22Rv1 (cell line): ENCODE data around the gene SLC32A1.

Experiments
- H3K27ac ChIP-seq: fragments of 450-650 bp; 2 replicates; pipeline ENCODE4 v1.5.1; 2017
- ZFX ChIP-seq: fragments of 450-650 bp; IDR thresholded peaks from 2 replicates; pipeline ENCODE4 v1.6.1; 2017; ENCODE audit warnings: antibody characterized with exemption, borderline replicate concordance
- TF ChIP-seq, protein P1 (sequence below): fragments of 450-650 bp; IDR thresholded peaks from 2 replicates; pipeline ENCODE4 v1.5.1; 2017; ENCODE audit warnings: mild to moderate bottlenecking

SLC32A1 gene

DNA sequence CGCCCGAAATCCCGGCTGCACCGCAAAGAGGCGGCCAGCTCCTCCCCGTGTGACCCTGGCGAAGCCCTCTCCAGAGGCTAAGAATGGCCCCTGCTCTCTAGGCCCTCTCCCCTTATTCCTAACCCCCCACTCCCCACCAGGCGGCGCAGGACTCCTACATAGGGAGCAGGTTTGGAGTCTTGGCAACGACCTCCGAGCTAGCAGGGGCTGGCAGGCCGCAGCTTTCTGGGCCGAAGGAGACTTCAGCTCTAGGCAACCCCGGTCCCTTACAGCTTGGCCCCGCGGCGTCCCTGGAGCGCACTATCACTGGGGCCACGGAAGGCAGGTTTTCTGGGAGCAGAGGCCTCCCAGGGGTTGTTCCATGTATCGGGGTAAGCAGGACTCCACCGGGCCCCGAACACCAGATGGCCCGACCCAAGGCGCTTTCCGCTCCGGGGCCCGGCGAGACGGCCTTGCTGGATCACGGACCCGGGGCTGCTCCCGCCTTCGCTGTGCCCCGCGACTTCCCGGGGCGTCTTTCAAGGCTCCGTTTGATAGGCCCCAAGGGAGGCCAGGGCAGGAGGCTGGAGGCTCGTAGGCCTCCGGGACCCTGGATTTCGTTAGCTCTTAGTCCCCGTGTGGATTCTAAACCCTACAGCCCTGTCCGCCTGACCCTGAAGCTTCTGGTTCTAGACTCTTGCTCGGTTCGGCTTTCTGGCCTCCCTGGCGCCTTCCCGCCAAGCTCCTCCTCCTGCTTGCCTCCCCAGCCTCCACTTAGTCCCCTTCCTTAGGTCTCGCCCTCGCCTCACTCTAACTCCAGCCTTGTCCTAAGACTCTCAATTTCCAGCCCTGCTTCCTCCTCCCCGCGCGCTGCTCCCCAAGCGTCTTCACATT, 1.9 kb downstream of the SLC32A1 start:
- H3K27ac ChIP-seq = no peak overlapping the region
- no peak for TF ChIP-seq ZFX
- TF ChIP-seq, protein P1, sequence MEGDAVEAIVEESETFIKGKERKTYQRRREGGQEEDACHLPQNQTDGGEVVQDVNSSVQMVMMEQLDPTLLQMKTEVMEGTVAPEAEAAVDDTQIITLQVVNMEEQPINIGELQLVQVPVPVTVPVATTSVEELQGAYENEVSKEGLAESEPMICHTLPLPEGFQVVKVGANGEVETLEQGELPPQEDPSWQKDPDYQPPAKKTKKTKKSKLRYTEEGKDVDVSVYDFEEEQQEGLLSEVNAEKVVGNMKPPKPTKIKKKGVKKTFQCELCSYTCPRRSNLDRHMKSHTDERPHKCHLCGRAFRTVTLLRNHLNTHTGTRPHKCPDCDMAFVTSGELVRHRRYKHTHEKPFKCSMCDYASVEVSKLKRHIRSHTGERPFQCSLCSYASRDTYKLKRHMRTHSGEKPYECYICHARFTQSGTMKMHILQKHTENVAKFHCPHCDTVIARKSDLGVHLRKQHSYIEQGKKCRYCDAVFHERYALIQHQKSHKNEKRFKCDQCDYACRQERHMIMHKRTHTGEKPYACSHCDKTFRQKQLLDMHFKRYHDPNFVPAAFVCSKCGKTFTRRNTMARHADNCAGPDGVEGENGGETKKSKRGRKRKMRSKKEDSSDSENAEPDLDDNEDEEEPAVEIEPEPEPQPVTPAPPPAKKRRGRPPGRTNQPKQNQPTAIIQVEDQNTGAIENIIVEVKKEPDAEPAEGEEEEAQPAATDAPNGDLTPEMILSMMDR = peak; percentile 52

DNA sequence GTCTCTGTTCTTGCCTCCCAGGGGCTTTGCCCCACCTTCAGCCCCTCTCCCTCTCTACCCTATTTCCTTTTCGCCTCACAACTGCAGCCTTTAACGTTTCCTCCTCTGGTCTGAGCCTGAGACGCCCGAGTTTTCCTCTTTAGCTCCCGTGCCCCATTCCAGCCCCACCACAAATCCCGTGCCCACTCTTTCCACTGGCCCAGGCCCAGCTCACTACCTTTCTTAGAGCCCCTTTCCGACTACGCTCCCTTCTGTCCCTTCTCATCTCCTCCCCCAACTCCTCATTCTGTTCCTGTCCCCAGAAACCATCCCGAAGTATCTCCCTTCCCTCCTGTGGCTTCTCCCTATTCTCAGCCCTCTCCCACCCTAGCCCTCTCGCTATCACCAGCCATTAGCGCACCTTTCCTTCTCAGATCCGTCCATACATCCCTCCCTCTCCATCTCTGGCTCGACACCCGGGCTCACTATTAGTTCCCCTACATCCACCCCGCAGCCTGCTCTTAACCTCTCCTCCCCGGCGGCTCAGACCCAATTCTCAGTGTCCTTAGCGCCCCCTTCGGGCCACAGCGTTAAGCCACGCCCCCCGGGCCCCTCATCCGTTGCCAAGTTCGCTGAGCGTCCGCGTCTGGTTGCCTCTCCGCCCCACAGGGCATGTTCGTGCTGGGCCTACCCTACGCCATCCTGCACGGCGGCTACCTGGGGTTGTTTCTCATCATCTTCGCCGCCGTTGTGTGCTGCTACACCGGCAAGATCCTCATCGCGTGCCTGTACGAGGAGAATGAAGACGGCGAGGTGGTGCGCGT, 2.7 kb downstream of the SLC32A1 start:
- no peak overlapping the region for H3K27ac ChIP-seq
- no peak for TF ChIP-seq ZFX
- TF ChIP-seq, protein P1 = peak; percentile 49

DNA sequence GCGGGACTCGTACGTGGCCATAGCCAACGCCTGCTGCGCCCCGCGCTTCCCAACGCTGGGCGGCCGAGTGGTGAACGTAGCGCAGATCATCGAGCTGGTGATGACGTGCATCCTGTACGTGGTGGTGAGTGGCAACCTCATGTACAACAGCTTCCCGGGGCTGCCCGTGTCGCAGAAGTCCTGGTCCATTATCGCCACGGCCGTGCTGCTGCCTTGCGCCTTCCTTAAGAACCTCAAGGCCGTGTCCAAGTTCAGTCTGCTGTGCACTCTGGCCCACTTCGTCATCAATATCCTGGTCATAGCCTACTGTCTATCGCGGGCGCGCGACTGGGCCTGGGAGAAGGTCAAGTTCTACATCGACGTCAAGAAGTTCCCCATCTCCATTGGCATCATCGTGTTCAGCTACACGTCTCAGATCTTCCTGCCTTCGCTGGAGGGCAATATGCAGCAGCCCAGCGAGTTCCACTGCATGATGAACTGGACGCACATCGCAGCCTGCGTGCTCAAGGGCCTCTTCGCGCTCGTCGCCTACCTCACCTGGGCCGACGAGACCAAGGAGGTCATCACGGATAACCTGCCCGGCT, 3.4 kb downstream of the SLC32A1 start:
- no peak overlapping the region for H3K27ac ChIP-seq
- TF ChIP-seq, protein P1 = no peak
- no peak for TF ChIP-seq ZFX

DNA sequence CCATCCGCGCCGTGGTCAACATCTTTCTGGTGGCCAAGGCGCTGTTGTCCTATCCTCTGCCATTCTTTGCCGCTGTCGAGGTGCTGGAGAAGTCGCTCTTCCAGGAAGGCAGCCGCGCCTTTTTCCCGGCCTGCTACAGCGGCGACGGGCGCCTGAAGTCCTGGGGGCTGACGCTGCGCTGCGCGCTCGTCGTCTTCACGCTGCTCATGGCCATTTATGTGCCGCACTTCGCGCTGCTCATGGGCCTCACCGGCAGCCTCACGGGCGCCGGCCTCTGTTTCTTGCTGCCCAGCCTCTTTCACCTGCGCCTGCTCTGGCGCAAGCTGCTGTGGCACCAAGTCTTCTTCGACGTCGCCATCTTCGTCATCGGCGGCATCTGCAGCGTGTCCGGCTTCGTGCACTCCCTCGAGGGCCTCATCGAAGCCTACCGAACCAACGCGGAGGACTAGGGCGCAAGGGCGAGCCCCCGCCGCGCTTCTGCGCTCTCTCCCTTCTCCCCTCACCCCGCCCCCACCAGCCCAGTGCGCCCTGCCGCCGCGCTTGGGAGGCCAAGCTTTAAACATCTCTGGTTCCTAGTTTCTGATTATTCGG, 4.0 kb downstream of the SLC32A1 start:
- TF ChIP-seq, protein P1 = no peak
- no peak overlapping the region for H3K27ac ChIP-seq

DNA sequence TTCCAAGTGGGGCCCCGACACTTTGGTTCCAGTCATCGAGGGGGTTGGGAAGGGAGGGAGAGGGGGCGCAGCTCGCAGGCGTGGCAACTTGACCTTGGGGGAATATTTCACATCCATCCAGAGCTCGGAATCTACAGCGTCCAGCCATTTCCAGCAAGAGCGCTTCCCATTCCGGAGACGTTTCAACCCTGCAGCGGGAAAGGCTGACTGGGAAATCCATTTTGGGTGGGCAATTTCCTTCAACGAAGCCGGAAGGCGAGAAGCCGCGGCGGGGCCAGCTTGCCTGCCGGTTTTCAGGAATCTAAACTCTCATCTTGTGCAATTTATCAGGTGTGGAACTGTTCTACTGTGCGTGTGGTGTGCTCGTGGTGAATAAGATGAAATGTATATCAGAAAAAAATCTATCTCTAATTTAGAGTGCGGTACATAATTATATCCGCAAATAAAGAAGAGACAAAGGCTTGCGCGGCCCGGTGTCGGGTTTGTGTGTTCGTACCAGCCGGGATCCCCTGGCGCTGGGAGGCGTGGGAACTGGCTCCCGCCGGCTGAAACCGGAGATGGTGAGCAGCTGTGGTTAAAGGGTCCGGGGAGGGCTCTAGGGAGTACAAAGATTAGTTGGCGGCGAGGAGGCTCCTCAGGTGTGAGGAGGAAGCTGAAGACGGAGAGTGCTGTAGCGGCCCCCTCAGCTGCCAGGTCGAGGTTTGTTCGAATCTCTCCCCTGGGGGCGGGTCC, 4.8 kb downstream of the SLC32A1 start:
- no peak overlapping the region for H3K27ac ChIP-seq
- TF ChIP-seq, protein P1 = no peak
- no peak for TF ChIP-seq ZFX

DNA sequence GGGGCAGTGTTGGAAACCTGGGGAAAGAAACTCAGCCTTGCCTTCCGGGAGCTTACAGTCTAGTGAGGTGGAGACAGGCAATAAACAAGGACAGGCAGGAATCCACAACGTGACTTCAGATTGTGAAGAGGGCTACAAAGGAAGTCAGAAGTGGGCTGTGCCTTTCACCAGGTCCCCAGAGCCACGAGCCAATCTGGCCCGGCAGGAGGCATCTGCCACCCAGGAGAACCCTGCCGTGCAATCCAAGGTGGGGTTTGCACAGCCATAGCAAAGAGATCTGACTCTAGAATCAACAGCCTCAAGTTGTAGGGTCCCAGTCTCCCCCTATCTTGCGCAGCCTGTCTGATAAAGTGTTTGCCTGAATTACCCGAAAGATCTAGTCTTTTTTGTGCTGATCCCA, 5.5 kb downstream of the SLC32A1 start:
- H3K27ac ChIP-seq = no peak overlapping the region
- TF ChIP-seq, protein P1 = no peak
- TF ChIP-seq ZFX = no peak
